Panc1 (cell line): ENCODE results near the gene ULK3. TPM values are rescaled to one million over a fixed set of nuclear protein-coding genes. Genes with fewer than 3 reads are reported as not detected.

Experiments used
- ATAC-seq: fragments of 200-7000 bp; cut with Tn5 transposase; 2 replicates; pipeline ENCODE4 v1.9.1; 2020; ENCODE audit warnings: mild to moderate bottlenecking, moderate library complexity
- BruUV-seq: library from RNA; stranded (reverse); fragments of 400-500 nt; replicated peaks from 2 replicates; lab custom pipeline; 2021; lab: Mats Ljungman, UMichigan
- CTCF ChIA-PET: fragments of 300-600 bp; sonication (Branson Sonifier 250); formaldehyde crosslinking; loops from one replicate; lab custom pipeline; 2022; ENCODE audit warnings: antibody characterized with exemption; lab: Charles Lee
- POLR2A ChIA-PET: fragments of 300-600 bp; sonication (Branson Sonifier 250); formaldehyde crosslinking; loops from one replicate; lab custom pipeline; 2022; ENCODE audit warnings: antibody characterized with exemption; lab: Charles Lee
- DNase-seq: peaks from one replicate; pipeline ENCODE4 v3.0.0-alpha.2; 2010; ENCODE audit warnings: low read depth, low spot score
- H3K27ac ChIP-seq: 2 replicates; pipeline ENCODE4 v1.5.1; 2011; ENCODE audit warnings: mild to moderate bottlenecking, low read length, inconsistent platforms
- H3K27me3 ChIP-seq: fragments of 200-500 bp; sonication (Bioruptor generic); 2 replicates; pipeline ENCODE4 v1.6.0; 2014; ENCODE audit warnings: low read length, inconsistent platforms; ENCODE audit not compliant: control insufficient read depth, insufficient read depth
- H3K36me3 ChIP-seq: fragments of 200-500 bp; sonication (Bioruptor generic); 2 replicates; pipeline ENCODE4 v1.5.1; 2014; ENCODE audit warnings: inconsistent platforms, mild to moderate bottlenecking, low read length, moderate library complexity; ENCODE audit not compliant: control insufficient read depth, insufficient read depth
- H3K4me1 ChIP-seq: 2 replicates; pipeline ENCODE4 v1.5.1; 2011; ENCODE audit warnings: inconsistent platforms, mild to moderate bottlenecking, low read length, moderate library complexity; ENCODE audit not compliant: control insufficient read depth, insufficient read depth
- H3K4me3 ChIP-seq, 2 experiments: 2 replicates each; pipeline ENCODE4 v1.5.1; 2011 to 2012; ENCODE audit warnings: low read depth in 2 of 2, low read length in 2 of 2, mild to moderate bottlenecking in 2 of 2, inconsistent platforms in 1 of 2, moderate library complexity in 1 of 2
- H3K9me3 ChIP-seq: fragments of 200-500 bp; sonication (Bioruptor generic); 2 replicates; pipeline ENCODE4 v1.5.1; 2014; ENCODE audit warnings: low read depth, mild to moderate bottlenecking, inconsistent platforms, low read length, moderate library complexity; ENCODE audit not compliant: control insufficient read depth, insufficient read depth
- POLR2AphosphoS5 ChIP-seq: IDR thresholded peaks from 2 replicates; pipeline ENCODE4 v1.6.1; 2012; ENCODE audit warnings: mild to moderate bottlenecking, low read depth, low read length, moderate library complexity
- SIN3A ChIP-seq: IDR thresholded peaks from 2 replicates; pipeline ENCODE4 v1.6.1; 2012; ENCODE audit warnings: low read depth, mild to moderate bottlenecking, low read length, moderate library complexity, borderline replicate concordance; ENCODE audit not compliant: insufficient read depth
- TCF7L2 ChIP-seq: IDR thresholded peaks from 2 replicates; pipeline ENCODE4 v1.6.1; 2011; ENCODE audit warnings: mild to moderate bottlenecking, low read depth, low read length, inconsistent platforms
- in situ Hi-C: cut with HindIII; loops from 2 replicates; pipeline ENCODE4 v1.10.0; 2016; ENCODE audit warnings: low sequenced_read_pairs, low pct_unique_long_range_greater_than_20kb
- intact Hi-C: fragments of 100-400 bp; cut with micrococcal nuclease; formaldehyde crosslinking; loops from one replicate; pipeline ENCODE4 v1.10.0; 2022; ENCODE audit not compliant: unreplicated experiment
- total RNA-seq: library from RNA; stranded (reverse); gene quantifications from one replicate; pipeline ENCODE4 v1.2.1, GENCODE V29; 2021; ENCODE audit not compliant: unreplicated experiment
- TF ChIP-seq, protein P1 (sequence below): fragments of 450-650 bp; IDR thresholded peaks from 2 replicates; pipeline ENCODE4 v1.5.1; 2017; ENCODE audit warnings: mild to moderate bottlenecking
- TF ChIP-seq, protein P2 (sequence below), 2 experiments: IDR thresholded peaks; 2 replicates each; pipeline ENCODE4 v1.6.1; 2011 to 2012; ENCODE audit warnings: low read depth in 2 of 2, control low read depth in 1 of 2, low read length in 1 of 2, mild to moderate bottlenecking in 1 of 2, moderate library complexity in 1 of 2; ENCODE audit not compliant: insufficient read depth in 1 of 2

The ULK3 gene
- total RNA-seq, 1 experiment from 2014 or later, result 73.3 TPM

DNA sequence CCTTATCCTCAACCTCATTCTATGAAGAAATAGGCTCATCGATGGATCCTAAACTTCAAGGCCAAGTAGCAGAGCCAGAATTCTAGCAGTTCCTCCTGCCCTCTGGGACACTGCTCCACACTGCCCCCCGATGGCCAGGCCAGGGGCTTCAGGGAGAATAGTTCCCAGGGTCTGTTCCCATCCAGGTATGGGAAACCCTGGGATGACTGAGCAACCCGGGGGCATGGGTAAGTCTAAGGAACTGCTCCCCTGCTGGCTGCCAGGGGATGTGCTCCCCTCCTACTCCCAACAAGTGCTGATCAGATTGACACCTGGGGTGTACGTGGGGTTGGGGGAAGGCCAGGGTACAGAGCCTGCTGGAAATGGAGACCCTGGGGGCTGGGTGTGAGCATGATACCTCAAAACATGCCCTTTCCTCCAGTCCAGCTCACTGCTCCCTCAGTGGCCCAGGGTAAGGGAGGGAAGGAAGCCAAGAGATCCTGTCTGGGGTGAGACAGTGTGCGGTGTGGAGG, 7.6 kb downstream of the ULK3 start:
- ChIA-PET POLR2A (no interaction called here), CTCF (interaction anchor here (0.5 to 0.7 kb wide), 4 partner anchors 9 to 393 kb away, joined by 3 to 7 read pairs (median 3); partner anchors contain the start of gene RPP25)
- Histone ChIP-seq H3K27me3 (no peaks in the 10 kb centered on the region), H3K36me3 (no peaks in the 10 kb centered on the region; the same call in 1 of the 2 replicates), H3K27ac (no peak overlapping the region), H3K4me1 (no peaks in the 10 kb centered on the region; the same call in 1 of the 2 replicates), H3K4me3 (no peak overlapping the region), H3K9me3 (no peaks in the 10 kb centered on the region)
- TF ChIP-seq, protein P1, sequence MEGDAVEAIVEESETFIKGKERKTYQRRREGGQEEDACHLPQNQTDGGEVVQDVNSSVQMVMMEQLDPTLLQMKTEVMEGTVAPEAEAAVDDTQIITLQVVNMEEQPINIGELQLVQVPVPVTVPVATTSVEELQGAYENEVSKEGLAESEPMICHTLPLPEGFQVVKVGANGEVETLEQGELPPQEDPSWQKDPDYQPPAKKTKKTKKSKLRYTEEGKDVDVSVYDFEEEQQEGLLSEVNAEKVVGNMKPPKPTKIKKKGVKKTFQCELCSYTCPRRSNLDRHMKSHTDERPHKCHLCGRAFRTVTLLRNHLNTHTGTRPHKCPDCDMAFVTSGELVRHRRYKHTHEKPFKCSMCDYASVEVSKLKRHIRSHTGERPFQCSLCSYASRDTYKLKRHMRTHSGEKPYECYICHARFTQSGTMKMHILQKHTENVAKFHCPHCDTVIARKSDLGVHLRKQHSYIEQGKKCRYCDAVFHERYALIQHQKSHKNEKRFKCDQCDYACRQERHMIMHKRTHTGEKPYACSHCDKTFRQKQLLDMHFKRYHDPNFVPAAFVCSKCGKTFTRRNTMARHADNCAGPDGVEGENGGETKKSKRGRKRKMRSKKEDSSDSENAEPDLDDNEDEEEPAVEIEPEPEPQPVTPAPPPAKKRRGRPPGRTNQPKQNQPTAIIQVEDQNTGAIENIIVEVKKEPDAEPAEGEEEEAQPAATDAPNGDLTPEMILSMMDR, result peak; percentile 94
- no peak for TF ChIP-seq TCF7L2
- intact Hi-C loops (loop anchor here (10.0 kb wide), 1 partner anchor 61 kb away; no protein-coding TSS in a partner anchor), in situ Hi-C loops (no loop called here)
- ATAC-seq, result peak; percentile 76
- no peak for DNase-seq
- BruUV-seq, result no TSS peak

DNA sequence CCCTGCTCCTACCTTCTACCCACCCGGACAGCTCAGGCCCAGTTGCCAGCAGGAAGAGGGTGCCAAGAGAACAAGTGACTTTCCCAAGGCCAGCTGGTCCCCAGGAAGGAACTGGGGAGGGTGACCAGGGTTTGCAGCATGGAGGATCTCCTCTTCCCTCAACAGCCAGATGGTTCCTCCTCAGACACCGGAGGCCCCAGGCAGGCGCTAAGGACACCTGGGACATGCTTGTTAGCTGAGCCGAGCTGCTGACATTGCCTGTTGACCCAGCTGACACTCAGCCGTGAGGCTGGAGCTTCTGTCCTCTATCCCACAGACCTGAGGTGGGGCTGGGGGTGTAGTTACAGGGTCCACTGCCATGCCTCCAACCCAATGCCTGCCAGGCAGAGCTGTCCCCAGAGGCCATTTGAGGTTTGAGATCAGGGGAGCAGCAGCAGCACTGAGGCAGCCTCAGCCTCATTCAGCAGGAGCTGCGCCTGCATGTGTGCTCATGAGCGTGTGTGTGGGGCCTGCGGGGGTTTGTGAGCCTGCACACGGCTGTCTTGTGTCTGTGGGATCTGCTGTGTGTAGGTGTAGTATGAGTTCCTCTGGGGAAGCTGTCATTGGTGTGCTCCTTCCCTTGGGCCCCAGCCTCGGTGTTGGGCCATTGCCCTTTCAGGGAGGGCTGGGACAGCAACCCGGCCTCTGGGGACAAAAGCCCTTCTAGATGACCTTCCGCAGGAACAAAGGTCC, 9.4 kb downstream of the ULK3 start:
- Histone ChIP-seq H3K27me3 (no peaks in the 10 kb centered on the region), H3K4me1 (no peaks in the 10 kb centered on the region; the same call in 1 of the 2 replicates), H3K36me3 (no peaks in the 10 kb centered on the region; the same call in 1 of the 2 replicates), H3K9me3 (no peaks in the 10 kb centered on the region), H3K27ac (no peak overlapping the region), H3K4me3 (no peak overlapping the region)
- in situ Hi-C loops (no loop called here), intact Hi-C loops (loop anchor here (10.0 kb wide), 1 partner anchor 59 kb away; no protein-coding TSS in a partner anchor)
- POLR2A ChIA-PET, result interaction anchor here (0.6 to 0.7 kb wide), 2 partner anchors 13 to 28 kb away, joined by 5 to 6 read pairs; no protein-coding TSS in a partner anchor
- BruUV-seq, result no TSS peak
- no peak for DNase-seq
- CTCF ChIA-PET, result interaction anchor here (0.5 to 0.6 kb wide), 2 partner anchors 33 to 62 kb away, joined by 3 to 5 read pairs; no protein-coding TSS in a partner anchor
- ATAC-seq, result no peak
- TF ChIP-seq TCF7L2 (no peak), POLR2AphosphoS5 (no peak), SIN3A (no peak)
- TF ChIP-seq, protein P2, sequence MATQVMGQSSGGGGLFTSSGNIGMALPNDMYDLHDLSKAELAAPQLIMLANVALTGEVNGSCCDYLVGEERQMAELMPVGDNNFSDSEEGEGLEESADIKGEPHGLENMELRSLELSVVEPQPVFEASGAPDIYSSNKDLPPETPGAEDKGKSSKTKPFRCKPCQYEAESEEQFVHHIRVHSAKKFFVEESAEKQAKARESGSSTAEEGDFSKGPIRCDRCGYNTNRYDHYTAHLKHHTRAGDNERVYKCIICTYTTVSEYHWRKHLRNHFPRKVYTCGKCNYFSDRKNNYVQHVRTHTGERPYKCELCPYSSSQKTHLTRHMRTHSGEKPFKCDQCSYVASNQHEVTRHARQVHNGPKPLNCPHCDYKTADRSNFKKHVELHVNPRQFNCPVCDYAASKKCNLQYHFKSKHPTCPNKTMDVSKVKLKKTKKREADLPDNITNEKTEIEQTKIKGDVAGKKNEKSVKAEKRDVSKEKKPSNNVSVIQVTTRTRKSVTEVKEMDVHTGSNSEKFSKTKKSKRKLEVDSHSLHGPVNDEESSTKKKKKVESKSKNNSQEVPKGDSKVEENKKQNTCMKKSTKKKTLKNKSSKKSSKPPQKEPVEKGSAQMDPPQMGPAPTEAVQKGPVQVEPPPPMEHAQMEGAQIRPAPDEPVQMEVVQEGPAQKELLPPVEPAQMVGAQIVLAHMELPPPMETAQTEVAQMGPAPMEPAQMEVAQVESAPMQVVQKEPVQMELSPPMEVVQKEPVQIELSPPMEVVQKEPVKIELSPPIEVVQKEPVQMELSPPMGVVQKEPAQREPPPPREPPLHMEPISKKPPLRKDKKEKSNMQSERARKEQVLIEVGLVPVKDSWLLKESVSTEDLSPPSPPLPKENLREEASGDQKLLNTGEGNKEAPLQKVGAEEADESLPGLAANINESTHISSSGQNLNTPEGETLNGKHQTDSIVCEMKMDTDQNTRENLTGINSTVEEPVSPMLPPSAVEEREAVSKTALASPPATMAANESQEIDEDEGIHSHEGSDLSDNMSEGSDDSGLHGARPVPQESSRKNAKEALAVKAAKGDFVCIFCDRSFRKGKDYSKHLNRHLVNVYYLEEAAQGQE (IDR thresholded peaks at IDR 0.05; ENCODE audit: insufficient read depth in 1 of 2, low read depth in 2 of 2, low read length in 1 of 2), result no peak
- TF ChIP-seq, protein P1, result no peak
